Esophagus squamous epithelium (tissue), 4 donors: ENCODE data around the gene CCDC74A.
"Not testable (repeated sequence)": the region's sequence is repeated elsewhere in the genome, so short reads cannot be mapped to it uniquely, and the experiment has no call there.

Experiments
- CTCF ChIP-seq, 6 experiments: fragments of 450-650 bp in 4 of 6; fragments of 200-600 bp in 2 of 6; sonication (generic) in 2 of 6; IDR thresholded peaks; one replicate each; pipeline ENCODE4 v1.5.1; 2016 to 2019; ENCODE audit warnings: antibody characterized with exemption in 6 of 6, mild to moderate bottlenecking in 4 of 6, moderate library complexity in 4 of 6
- POLR2A ChIP-seq, 4 donors: fragments of 450-650 bp; IDR thresholded peaks; one replicate each; pipeline ENCODE4 v1.6.1; 2017; ENCODE audit warnings: antibody characterized with exemption in 4 of 4, mild to moderate bottlenecking in 4 of 4, moderate library complexity in 3 of 4

- TF ChIP-seq CTCF, POLR2A (IDR thresholded peaks at IDR 0.05): not testable (repeated sequence)
Observed at GRCh38 chr2:131495506-131495905, 32.2 kb upstream of the CCDC74A start.
